ENCODE measurements around the gene BBC3.

The BBC3 gene

GRCh38 chr19:47221890-47222289, 9.1 kb downstream of the BBC3 start:
- no peak for TF ChIP-seq TAF1 (IDR thresholded peaks at IDR 0.05; ENCODE audit: borderline replicate concordance, insufficient read depth, low read length)
- no peak for TF ChIP-seq REST (IDR thresholded peaks at IDR 0.05; ENCODE audit: insufficient read depth in 1 of 2, low read depth in 2 of 2, low read length in 2 of 2)
- no peak for TF ChIP-seq FOXP2 (optimal IDR thresholded peaks at IDR 0.05; ENCODE audit: borderline replicate concordance, extremely low read depth, extremely low read length, insufficient read depth)
- no peak for TF ChIP-seq POLR2AphosphoS5 (IDR thresholded peaks at IDR 0.05; ENCODE audit: low read depth, low read length)
- no peak for TF ChIP-seq SIN3A (IDR thresholded peaks at IDR 0.05; ENCODE audit: borderline replicate concordance, insufficient read depth, low read length)

- TF ChIP-seq TAF1 (IDR thresholded peaks at IDR 0.05; ENCODE audit: borderline replicate concordance, insufficient read depth, low read length) (no peak), FOXP2 (optimal IDR thresholded peaks at IDR 0.05; ENCODE audit: borderline replicate concordance, extremely low read depth, extremely low read length, insufficient read depth) (no peak), POLR2AphosphoS5 (IDR thresholded peaks at IDR 0.05; ENCODE audit: low read depth, low read length) (no peak), SIN3A (IDR thresholded peaks at IDR 0.05; ENCODE audit: borderline replicate concordance, insufficient read depth, low read length) (no peak)
Measured at GRCh38 chr19:47221080-47221841, 9.7 kb downstream of the BBC3 start.

- TF ChIP-seq FOXP2 (optimal IDR thresholded peaks at IDR 0.05; ENCODE audit: borderline replicate concordance, extremely low read depth, extremely low read length, insufficient read depth), result no peak
- no peak for TF ChIP-seq TAF1 (IDR thresholded peaks at IDR 0.05; ENCODE audit: borderline replicate concordance, insufficient read depth, low read length)
- TF ChIP-seq SIN3A (IDR thresholded peaks at IDR 0.05; ENCODE audit: borderline replicate concordance, insufficient read depth, low read length), result no peak
- TF ChIP-seq POLR2AphosphoS5 (IDR thresholded peaks at IDR 0.05; ENCODE audit: low read depth, low read length), result no peak
- no peak for TF ChIP-seq REST (IDR thresholded peaks at IDR 0.05; ENCODE audit: insufficient read depth in 1 of 2, low read depth in 2 of 2, low read length in 2 of 2)
Measured at GRCh38 chr19:47215581-47215980, 15.4 kb downstream of the BBC3 start.

GRCh38 chr19:47210689-47211316, 20.2 kb downstream of the BBC3 start:
- no peak for TF ChIP-seq REST (IDR thresholded peaks at IDR 0.05; ENCODE audit: insufficient read depth in 1 of 2, low read depth in 2 of 2, low read length in 2 of 2)
- no peak for TF ChIP-seq SIN3A (IDR thresholded peaks at IDR 0.05; ENCODE audit: borderline replicate concordance, insufficient read depth, low read length)
- TF ChIP-seq POLR2AphosphoS5 (IDR thresholded peaks at IDR 0.05; ENCODE audit: low read depth, low read length), result no peak
- no peak for TF ChIP-seq FOXP2 (optimal IDR thresholded peaks at IDR 0.05; ENCODE audit: borderline replicate concordance, extremely low read depth, extremely low read length, insufficient read depth)
- TF ChIP-seq TAF1 (IDR thresholded peaks at IDR 0.05; ENCODE audit: borderline replicate concordance, insufficient read depth, low read length), result no peak

- TF ChIP-seq REST (IDR thresholded peaks at IDR 0.05; ENCODE audit: insufficient read depth in 1 of 2, low read depth in 2 of 2, low read length in 2 of 2), result no peak
- TF ChIP-seq TAF1 (IDR thresholded peaks at IDR 0.05; ENCODE audit: borderline replicate concordance, insufficient read depth, low read length), result no peak
- no peak for TF ChIP-seq FOXP2 (optimal IDR thresholded peaks at IDR 0.05; ENCODE audit: borderline replicate concordance, extremely low read depth, extremely low read length, insufficient read depth)
- TF ChIP-seq POLR2AphosphoS5 (IDR thresholded peaks at IDR 0.05; ENCODE audit: low read depth, low read length), result no peak
- TF ChIP-seq SIN3A (IDR thresholded peaks at IDR 0.05; ENCODE audit: borderline replicate concordance, insufficient read depth, low read length), result no peak
Measured at GRCh38 chr19:47210180-47210490, 20.9 kb downstream of the BBC3 start.

Measured in PFSK-1 (cell line).